ENCODE data around the gene HSPA6.
"Not testable (repeated sequence)": the region's sequence is repeated elsewhere in the genome, so short reads cannot be mapped to it uniquely, and the experiment has no call there.

- TF ChIP-seq CTCF, POLR2A (IDR thresholded peaks at IDR 0.05): not testable (repeated sequence)
Observed at GRCh38 chr1:161477711-161478110, 46.6 kb upstream of the HSPA6 start.
